Raji (cell line): ENCODE results near the gene SFTPD.

Experiments used
- POLR2A ChIP-seq: IDR thresholded peaks from 2 replicates; pipeline ENCODE4 v1.6.1; 2011; ENCODE audit warnings: low read depth, low read length, control low read depth; ENCODE audit not compliant: insufficient read depth

The SFTPD gene

DNA sequence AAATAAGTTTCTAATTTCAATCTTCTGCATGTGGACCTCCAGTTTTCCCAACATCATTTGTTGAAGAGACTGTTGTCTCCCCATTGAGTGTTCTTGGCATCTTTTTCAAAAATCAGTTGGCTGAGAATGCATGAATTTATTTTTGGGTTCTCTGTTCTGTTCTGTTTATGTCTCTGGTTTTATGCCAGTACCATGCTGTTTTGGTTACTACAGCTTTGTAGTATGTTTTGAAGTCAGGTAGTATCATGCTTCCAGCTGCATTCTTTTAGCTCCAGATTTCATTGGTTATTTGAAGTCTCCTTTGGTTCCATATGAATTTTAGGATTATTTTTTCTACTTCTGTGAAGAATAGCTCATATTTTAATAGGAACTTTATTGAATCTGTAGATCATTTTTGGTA is 21.2 kb upstream of the SFTPD start:
- no peak for TF ChIP-seq POLR2A

DNA sequence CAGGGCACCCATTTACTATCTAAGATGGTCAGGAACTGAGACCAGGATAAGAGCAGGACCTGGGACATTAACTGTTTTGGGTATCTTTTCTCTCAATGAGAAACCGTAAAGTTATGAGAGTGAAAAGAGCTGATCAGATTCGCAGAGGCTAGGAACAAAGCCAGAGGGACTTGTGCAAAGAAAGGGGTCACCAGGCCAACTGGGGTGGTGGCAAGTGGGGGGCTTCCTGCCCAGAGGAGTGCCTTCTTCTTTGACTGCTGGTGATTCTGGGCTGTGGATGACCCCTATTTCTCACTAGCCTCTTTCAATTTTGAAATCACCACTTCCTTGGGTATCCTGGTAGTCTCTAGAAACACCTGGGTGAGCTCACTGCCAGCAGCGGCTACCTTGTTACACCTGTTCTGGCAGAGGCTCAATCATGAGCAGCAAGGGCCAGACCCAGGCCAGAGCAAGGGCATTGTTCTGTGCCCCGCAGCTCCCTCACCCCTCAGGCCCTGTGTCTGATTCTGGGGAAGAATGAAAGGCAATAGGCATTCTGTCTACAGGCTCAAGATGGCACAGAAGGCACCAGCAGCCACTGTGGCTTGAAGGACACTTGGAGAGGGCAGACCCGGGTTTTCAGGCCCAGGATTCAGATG is 999 bp downstream of the SFTPD start:
- no peak for TF ChIP-seq POLR2A

DNA sequence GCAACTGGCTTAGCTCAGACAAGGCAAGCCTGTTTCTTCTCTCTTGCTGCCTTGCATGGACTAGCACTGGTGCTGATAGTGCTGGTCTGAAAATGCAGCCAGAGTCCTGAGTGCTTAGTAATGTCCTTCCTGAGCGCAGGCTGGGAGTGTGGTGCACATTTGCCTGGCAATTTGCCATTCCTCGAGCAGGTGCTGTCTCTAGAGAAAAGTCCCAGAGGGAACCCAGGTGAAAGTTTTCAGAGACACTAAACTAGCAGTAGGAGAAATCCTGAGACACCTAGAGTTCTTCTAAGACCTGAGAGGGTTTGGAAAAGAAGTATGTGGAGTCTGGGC is 1.9 kb downstream of the SFTPD start:
- no peak for TF ChIP-seq POLR2A

DNA sequence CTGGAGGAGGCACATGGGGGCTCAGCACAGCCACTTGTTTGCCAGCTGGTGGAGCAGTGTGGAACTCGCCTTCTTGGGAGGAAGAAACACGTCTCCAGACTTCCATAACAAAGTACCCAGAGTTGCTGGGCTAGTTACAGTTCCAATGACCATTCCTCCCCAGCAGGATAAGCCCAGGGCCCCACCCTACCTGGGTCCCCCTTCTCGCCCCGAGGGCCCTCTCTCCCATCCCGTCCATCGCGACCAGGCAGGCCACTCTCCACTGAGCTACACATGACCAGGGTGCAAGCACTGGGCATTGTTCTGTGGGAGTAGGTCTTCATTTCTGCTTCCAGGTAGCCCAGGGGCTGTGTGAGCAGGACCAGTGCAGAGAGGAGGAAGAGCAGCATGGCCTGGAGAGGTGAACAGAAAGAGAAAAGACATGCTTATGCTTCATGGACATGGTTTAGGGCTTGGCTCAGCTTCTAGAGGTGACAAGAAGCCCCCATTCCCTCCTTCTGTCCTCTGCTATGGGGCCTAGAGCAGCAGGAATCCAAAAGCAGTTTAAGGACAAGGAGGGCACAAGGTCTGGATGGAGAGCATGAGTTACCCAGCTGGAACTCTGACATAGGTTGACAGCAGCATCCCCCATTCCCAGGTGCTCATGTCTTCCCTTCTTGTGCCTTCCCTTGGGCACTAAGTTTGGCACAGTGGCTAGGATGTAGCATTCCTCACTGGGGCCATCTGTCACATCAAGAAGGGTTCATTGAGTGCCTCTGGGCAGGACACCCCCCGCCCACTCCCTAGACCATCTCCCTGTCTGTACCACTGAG is 2.4 kb downstream of the SFTPD start:
- TF ChIP-seq POLR2A: no peak

DNA sequence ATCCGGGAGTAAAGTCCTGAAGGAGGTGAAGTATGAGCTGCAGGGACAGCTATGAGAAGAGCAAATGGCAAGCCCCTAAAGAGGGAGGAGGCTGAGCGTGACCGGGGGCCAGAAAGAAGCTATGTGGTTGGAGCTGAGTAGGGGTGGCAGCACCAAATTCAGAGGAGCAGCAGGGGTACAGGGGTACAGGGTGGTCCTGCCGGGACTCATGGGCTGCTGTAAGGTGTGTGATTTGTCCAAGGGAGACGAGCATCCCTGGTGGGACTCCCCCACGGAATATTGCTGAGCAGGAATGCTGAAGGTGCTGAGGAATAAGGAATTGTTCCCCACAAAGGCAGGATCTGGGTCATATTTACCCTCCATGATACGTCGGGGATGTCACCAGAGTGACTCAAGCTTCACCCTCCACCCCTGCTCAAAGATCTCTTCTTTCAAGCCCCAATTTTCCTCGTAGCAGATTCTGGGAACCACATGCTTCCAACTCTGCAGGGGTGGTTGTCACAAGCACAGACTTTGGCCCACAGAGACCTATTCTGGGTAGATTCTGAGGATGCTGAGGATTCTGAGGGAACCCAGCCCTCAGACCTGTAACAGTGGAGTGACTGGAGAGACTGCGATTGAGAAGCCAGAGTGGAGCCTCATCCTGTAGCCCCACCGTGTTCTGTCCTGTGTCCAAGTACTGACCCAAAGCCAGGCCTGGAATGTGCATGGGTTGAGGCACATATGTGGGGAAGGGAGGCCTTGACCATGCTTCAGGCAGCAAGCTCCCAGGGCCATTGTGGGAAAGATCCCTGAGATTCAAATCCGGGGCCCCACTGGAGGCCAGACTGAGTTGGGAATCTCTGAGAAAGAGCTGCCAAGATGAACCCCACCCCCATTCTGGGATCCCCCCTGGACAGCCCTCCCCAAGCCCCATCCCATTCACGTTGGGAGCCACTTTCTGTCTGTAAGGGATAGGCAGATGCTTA is 4.2 kb downstream of the SFTPD start:
- no peak for TF ChIP-seq POLR2A

DNA sequence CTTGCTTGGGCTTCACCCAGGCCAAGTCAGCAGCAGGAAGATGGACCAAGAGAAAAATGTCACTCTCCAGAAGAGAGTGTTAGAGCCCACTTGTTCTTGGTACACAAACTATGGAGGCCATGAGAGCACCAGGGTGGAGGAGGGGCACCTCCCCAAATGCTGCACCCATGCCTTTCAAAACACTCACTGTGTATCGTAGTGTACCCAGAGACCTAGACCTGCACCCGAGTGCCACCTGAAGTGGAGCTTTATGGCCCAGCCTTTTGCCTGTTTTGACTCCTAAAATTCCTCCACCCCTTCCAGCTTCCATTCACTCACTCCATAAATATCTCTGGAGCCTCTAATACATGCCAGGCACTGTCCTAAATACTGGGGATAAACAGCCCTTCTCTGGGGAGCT is 5.0 kb downstream of the SFTPD start:
- TF ChIP-seq POLR2A: no peak

DNA sequence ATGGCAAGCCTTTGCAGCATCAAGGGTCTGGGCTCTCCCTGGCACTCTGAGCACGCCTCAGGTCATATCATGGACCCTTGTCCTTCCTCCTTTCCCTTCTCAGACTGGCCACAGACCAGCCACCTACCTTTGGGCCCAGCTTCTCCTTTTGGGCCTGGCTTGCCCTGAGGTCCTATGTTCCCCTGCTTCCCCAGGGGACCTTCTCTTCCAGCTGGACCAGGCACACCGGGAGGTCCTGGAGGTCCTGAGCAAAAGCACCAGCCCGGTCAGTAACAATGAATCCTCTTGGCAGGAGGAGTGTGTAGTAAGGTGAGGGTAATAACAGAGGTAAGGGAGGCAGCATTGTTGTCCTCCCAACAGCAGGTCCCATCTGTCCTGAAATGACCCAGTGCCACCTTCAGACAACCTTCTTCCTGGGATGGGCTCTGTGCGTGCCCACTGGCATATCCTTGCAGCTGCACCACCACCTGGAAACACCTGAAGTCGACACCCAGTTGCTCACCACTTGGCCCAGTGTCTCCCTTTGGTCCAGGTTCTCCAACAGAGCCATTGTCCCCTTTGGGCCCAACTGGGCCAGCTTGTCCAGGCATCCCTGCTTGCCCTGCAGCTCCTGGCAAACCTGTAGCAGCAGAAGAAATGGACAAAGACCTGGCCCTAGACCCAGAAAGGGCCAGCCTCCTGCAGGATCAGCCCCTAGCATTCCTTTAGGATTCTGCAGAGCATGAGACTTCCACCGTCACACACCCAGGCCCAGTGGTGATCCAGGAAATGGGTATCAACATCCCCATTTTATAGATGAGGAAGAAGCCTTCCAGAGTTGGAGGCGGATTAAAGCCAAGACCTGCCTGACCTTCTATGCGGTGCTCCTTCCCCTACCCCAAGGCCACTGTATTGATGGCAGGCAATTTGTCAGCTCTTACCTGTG is 6.4 kb downstream of the SFTPD start:
- TF ChIP-seq POLR2A: no peak

DNA sequence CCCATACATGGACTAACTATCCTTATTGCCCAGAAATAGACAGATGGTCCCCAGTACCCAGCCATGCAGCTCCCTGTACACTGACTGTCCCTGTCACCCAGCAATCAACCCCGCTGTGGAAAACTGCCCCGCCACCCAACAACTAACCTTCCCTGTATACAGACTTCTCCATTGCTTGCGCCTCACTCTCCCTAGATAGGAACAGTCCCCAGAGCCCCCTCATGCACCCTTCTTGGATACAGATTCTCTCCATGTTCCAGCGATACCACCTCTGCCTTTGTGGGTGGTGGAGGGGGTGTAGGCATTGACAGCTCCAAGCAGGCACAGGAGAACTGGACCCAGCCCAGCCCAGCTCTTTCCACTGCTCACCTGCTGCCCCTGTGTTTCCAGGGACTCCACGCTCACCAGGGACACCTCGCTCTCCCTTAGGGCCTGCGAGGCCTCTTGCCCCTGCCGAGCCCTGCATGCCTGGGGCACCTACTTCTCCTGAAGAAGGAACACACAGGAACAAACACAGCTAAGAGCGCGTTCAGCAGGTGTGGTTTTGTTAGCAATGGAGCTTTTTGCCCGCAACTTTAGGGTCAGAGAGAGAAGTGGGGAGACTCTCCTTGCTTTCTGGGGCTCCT is 7.2 kb downstream of the SFTPD start:
- TF ChIP-seq POLR2A: no peak

DNA sequence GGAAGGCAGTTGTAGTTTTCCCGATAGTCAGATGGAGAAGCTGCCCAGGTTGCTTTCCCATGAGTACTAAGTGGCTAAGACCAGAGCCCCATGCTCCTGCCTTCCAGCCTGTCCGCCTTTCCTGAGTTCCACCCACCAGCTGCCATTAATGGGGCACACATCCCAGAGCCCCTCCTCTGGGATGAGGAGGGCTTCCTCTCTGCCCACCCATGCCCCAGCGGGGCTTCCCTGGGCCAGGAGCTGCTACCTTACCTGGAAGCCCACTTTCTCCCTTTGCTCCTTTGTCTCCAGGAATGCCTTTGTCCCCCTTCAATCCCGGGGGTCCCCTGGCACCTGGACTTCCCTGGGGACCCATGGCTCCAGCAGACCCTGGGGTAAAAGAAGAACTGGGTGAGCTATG is 7.8 kb downstream of the SFTPD start:
- TF ChIP-seq POLR2A: no peak

DNA sequence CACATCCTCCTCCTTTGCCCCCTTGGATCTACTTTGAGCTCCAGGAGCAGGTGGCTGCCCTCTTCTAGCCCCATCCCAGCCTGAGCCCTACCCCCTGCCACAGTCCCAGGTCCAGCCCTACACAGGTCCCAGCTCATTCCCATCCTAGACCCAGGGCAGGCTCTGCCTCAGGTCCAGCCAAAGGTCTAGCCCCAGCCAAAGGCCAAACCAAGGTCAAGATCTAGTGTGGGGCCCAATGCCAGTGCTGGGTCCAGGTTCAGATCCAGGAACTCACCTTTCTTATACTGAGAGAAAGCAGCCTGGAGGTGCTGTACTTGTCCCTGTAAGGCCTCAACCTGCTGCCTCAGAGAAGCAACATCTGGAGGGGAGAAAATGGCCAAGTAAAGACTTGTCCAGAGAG is 8.5 kb downstream of the SFTPD start:
- TF ChIP-seq POLR2A: no peak

DNA sequence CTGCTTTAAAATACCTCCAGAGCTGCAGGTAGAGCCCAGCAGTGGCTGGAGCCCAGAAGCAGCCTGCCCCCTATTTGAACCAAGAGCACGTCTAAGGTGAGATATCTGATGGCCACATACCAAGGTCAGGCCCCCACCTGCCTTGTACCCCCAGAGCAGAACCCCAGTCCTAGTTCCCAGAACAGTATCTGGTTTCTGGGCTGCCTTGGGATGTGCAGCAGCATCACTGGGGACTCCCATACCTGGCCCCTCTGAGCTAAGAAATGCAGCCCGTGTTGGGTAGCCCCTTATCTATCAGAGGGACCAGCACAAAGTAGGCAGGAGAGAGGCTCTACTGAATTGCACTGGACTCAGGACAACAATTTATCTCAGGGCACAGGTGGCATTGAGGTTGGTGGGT is 8.9 kb downstream of the SFTPD start:
- TF ChIP-seq POLR2A: no peak

DNA sequence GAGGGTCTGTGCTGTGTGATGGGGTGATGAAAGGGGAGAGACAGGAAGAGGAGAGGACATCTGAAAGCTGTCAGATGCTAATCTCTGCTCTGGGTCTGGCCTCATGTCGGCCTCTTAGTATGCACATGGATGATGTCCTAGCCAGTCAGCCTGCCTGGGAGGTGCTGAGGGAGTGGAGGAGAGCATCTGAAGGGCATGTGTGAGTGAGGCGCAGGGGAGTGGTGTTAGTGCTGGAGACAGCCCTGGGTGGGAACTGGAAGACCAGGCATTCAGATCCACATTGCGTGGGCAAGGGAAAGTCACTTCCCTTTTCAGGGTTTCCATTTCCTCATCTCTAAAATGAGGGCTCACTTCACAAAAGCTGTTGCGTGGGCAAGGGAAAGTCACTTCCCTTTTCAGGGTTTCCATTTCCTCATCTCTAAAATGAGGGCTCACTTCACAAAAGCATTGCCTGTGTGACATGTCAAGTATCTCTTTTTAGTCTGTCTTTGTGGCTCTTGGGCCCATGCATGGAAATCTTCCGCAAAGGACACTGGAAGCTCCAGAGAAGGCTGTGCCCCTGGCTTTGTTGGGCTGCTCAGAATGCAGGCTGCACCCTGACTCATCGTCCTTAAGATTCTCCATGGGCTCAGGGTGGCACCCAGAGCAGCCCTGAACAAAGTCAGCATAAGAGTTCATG is 10.0 kb downstream of the SFTPD start:
- TF ChIP-seq POLR2A: no peak

DNA sequence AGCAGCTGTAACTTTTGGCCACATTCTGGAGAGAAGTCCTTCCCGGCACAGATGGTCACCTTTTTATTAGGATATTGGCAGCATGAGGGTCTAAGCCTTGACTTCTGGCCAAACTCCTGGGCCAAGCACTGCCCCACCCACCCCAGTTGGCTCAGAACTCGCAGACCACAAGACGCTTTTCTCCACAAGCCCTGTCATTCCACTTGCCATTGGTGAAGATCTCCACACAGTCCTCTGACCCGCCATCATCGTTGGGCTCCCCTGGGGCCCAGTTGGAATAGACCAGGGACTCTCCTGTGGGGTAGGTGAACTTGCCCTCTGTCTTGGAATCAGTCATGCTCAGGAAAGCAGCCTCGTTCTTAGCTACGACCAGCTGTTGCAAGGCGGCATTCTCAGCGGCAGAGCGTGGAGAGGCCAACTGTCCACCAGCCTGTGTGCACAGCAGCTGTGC is 11.2 kb downstream of the SFTPD start:
- TF ChIP-seq POLR2A: no peak
